ENCODE data around the gene RFTN2. TPM values are rescaled to one million over a fixed set of nuclear protein-coding genes. Genes with fewer than 3 reads are reported as not detected.

Gene RFTN2, protein sequence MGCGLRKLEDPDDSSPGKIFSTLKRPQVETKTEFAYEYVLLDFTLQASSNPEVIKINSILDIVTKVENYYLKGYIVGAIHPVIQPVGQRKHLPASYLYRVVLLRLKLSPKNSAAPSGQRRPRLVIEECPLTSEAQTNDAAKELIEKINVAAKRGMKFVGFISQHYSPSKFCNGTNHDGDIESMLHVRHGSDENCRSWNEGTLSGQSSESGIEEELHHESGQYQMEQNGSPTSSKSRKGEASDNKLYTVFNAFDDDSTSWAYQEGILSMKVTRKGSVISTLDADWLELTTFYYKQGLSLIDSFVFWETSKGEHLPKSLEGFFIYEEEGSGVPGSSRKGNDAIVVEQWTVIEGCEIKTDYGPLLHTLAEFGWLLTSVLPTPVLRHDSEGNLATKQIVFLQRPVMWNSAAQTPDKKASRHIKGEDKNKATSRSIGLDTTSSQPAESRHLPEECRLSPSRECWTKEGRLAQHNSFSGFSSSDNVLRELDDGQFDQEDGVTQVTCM
- not detected in 5 replicates for total RNA-seq (2022; extraction: Qiagen RNA extraction; ENCODE audit: low read depth)

DNA sequence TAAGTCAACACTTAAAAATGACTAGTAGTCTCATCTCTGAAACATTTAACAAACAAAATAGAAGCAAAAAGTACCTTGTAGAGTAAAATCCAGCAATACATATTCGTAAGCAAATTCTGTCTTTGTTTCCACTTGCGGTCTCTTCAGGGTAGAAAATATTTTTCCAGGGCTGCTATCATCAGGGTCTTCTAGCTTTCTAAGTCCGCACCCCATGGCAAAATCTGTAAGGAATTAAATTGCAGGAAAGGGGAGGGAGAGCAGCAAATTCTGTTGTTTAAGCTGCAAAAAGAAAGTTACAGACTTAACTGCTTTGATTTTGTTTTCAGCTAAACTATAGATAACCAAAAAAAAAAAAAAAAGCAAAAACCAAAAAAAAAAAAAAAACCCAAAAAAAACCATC lies at the start of gene RFTN2:
Gene RFTN2 (minus strand): TSS at position 342 of the 400 bp plus-strand sequence. CDS start 129 bp downstream, at position 213.

DNA sequence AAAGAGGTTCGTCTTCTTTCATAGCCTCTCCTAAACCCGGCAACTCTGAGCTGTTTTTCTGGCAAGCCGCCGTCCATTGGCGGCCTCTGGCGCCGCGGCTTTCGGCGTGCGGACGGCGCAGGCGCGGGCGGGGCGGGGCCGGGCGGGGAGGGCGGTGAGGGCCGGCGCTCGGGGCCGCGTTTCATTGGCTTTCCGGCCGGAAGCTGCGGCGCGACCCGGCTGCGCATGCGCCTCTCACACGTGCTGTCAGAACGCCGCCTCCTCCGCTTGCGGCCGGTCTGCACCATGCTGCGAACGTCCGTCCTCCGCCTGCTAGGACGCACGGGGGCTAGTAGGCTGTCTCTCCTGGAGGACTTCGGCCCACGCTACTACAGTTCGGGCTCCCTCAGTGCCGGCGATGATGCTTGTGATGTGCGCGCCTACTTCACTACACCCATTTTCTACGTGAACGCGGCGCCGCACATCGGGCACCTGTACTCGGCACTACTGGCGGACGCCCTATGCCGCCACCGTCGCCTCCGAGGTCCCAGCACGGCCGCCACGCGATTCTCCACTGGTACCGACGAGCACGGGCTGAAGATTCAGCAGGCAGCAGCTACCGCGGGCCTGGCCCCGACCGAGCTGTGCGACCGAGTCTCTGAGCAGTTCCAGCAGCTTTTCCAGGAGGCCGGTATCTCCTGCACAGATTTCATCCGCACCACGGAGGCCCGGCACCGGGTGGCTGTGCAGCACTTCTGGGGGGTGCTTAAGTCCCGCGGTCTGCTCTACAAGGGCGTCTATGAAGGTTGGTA lies 29.9 kb upstream of the RFTN2 start, which contains the start of gene MARS2:
Gene MARS2 (plus strand): TSS at position 249 of the 791 bp plus-strand sequence. CDS start 37 bp downstream, at position 286.

Other genes starting within 250 kb of the RFTN2 start
- 110 to 162 TPM (median 122 TPM) in 5 replicates for gene SF3B1, start 240.6 kb downstream of the RFTN2 start, total RNA-seq (2022; extraction: Qiagen RNA extraction; ENCODE audit: low read depth)
- gene COQ10B, start 222.0 kb downstream of the RFTN2 start, total RNA-seq (2022; extraction: Qiagen RNA extraction; ENCODE audit: low read depth), result 14.6 to 19.4 TPM (median 18.0 TPM) in 5 replicates
- 578 to 764 TPM (median 638 TPM) in 5 replicates for gene HSPD1, start 175.7 kb downstream of the RFTN2 start, total RNA-seq (2022; extraction: Qiagen RNA extraction; ENCODE audit: low read depth)
- 455 to 1,103 TPM (median 573 TPM) in 5 replicates for gene HSPE1, start 175.2 kb downstream of the RFTN2 start, total RNA-seq (2022; extraction: Qiagen RNA extraction; ENCODE audit: low read depth)
- gene MOB4, start 159.5 kb downstream of the RFTN2 start, total RNA-seq (2022; extraction: Qiagen RNA extraction; ENCODE audit: low read depth), result 12.8 to 37.1 TPM (median 25.7 TPM) in 5 replicates
- gene MARS2, start 29.8 kb upstream of the RFTN2 start, total RNA-seq (2022; extraction: Qiagen RNA extraction; ENCODE audit: low read depth), result 9.4 to 10.8 TPM (median 10.0 TPM) in 5 replicates
- not detected in 5 replicates for gene BOLL, start 109.7 kb upstream of the RFTN2 start, total RNA-seq (2022; extraction: Qiagen RNA extraction; ENCODE audit: low read depth)
- not detected in 5 replicates for gene PLCL1, start 129.0 kb upstream of the RFTN2 start, total RNA-seq (2022; extraction: Qiagen RNA extraction; ENCODE audit: low read depth)

Data from A549 treated with ZK216348 at 1 μM for 4 hours (cell line).